Osteoblast (primary cell): ENCODE results near the gene VCL. TPM values are rescaled to one million over a fixed set of nuclear protein-coding genes. Genes with fewer than 3 reads are reported as not detected.
A peak's percentile ranks its signal among the peaks of the same experiment; 100 is the strongest.

Experiments used
- DNase-seq: peaks from one replicate; pipeline ENCODE4 v3.0.0; 2011; ENCODE audit warnings: low spot score, mixed read lengths; ENCODE audit not compliant: insufficient read length; ENCODE audit errors: missing footprints
- H2AFZ ChIP-seq: 2 replicates; pipeline ENCODE4 v1.6.0; 2011; ENCODE audit warnings: mild to moderate bottlenecking, low read length
- H3K27ac ChIP-seq: 2 replicates; pipeline ENCODE4 v1.5.1; 2011; ENCODE audit warnings: mild to moderate bottlenecking, low read depth, low read length, moderate library complexity
- H3K27me3 ChIP-seq: 2 replicates; pipeline ENCODE4 v1.6.0; 2012; ENCODE audit warnings: mild to moderate bottlenecking, control low read depth, inconsistent platforms, low read length, moderate library complexity; ENCODE audit not compliant: insufficient read depth
- H3K36me3 ChIP-seq: 2 replicates; pipeline ENCODE4 v1.5.1; 2011; ENCODE audit warnings: mild to moderate bottlenecking, low read length, control low read depth, moderate library complexity; ENCODE audit not compliant: insufficient read depth
- H3K4me1 ChIP-seq: 2 replicates; pipeline ENCODE4 v1.5.1; 2011; ENCODE audit warnings: mild to moderate bottlenecking, low read length, control low read depth, moderate library complexity; ENCODE audit not compliant: insufficient read depth
- H3K4me2 ChIP-seq: 2 replicates; pipeline ENCODE4 v1.6.0; 2011; ENCODE audit warnings: mild to moderate bottlenecking, low read length; ENCODE audit not compliant: insufficient read depth
- H3K4me3 ChIP-seq: fragments of 200-600 bp; sonication (generic); 3 replicates; pipeline ENCODE4 v1.5.1; 2012; ENCODE audit warnings: mild to moderate bottlenecking, low read length, inconsistent platforms; ENCODE audit not compliant: insufficient read depth
- H3K79me2 ChIP-seq: 2 replicates; pipeline ENCODE4 v1.6.0; 2012; ENCODE audit warnings: mild to moderate bottlenecking, low read length, control low read depth, inconsistent platforms; ENCODE audit not compliant: insufficient read depth
- H3K9me3 ChIP-seq: 2 replicates; pipeline ENCODE4 v1.5.1; 2011; ENCODE audit warnings: low read depth, low read length, control low read depth
- H4K20me1 ChIP-seq: 2 replicates; pipeline ENCODE4 v1.6.0; 2012; ENCODE audit warnings: mild to moderate bottlenecking, low read length, control low read depth; ENCODE audit not compliant: insufficient read depth
- total RNA-seq: library from RNA; depleted of rRNA; stranded (reverse); fragments of >200 nt; gene quantifications from 2 replicates; pipeline ENCODE4 v1.2.3, GENCODE V29; 2012
- TF ChIP-seq, protein P1 (sequence below): IDR thresholded peaks from 2 replicates; pipeline ENCODE4 v1.5.1; 2011; ENCODE audit warnings: mild to moderate bottlenecking, low read depth, low read length, moderate library complexity; ENCODE audit errors: extremely low read depth

VCL gene
- total RNA-seq, 1 donor = 201 TPM

GRCh38 chr10:73991884-73992245 lies 6.1 kb upstream of the VCL start:
- DNase-seq = no peak
- H2AFZ ChIP-seq = no peak overlapping the region

GRCh38 chr10:73992899-73993788 lies 4.8 kb upstream of the VCL start:
- H3K4me2 ChIP-seq = peak overlapping the region; percentile 10

More at GRCh38 chr10:73991884-73992245, 6.1 kb upstream of the VCL start:
- Histone ChIP-seq H3K27ac (no peak overlapping the region), H3K4me1 (peaks cover 13% of the 10 kb centered on the region), H4K20me1 (no peaks in the 10 kb centered on the region), H3K36me3 (no peaks in the 10 kb centered on the region), H3K4me3 (no peak overlapping the region), H3K27me3 (no peaks in the 10 kb centered on the region), H3K79me2 (no peaks in the 10 kb centered on the region), H3K4me2 (no peak overlapping the region), H3K9me3 (no peaks in the 10 kb centered on the region)
- TF ChIP-seq, protein P1, sequence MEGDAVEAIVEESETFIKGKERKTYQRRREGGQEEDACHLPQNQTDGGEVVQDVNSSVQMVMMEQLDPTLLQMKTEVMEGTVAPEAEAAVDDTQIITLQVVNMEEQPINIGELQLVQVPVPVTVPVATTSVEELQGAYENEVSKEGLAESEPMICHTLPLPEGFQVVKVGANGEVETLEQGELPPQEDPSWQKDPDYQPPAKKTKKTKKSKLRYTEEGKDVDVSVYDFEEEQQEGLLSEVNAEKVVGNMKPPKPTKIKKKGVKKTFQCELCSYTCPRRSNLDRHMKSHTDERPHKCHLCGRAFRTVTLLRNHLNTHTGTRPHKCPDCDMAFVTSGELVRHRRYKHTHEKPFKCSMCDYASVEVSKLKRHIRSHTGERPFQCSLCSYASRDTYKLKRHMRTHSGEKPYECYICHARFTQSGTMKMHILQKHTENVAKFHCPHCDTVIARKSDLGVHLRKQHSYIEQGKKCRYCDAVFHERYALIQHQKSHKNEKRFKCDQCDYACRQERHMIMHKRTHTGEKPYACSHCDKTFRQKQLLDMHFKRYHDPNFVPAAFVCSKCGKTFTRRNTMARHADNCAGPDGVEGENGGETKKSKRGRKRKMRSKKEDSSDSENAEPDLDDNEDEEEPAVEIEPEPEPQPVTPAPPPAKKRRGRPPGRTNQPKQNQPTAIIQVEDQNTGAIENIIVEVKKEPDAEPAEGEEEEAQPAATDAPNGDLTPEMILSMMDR = no peak

DNA sequence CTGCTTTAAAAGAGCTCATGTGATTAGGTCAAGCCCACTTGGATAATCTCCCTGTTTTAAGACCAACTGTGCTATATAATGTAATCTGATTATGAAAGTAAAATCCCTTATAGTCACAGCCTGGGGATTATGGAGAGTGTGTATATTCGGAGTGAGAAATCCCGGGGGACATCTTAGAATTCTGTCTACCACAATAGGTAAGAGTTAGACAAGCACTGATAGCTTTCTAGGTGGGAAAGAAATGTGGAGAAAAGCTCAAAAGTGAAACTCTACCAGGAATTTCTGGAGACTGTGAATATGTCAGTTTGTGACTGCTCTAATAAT lies 2.9 kb upstream of the VCL start:
- Histone ChIP-seq H2AFZ (no peak overlapping the region), H3K79me2 (peaks cover 21% of the 10 kb centered on the region), H3K4me1 (peaks cover 22% of the 10 kb centered on the region), H3K4me2 (no peak overlapping the region), H3K36me3 (no peaks in the 10 kb centered on the region), H3K4me3 (no peak overlapping the region), H4K20me1 (peaks cover 21% of the 10 kb centered on the region), H3K27ac (no peak overlapping the region), H3K9me3 (no peaks in the 10 kb centered on the region), H3K27me3 (no peaks in the 10 kb centered on the region)
- DNase-seq = no peak
- TF ChIP-seq, protein P1 = no peak

More at GRCh38 chr10:73992899-73993788, 4.8 kb upstream of the VCL start:
- Histone ChIP-seq H3K79me2 (peaks cover 2% of the 10 kb centered on the region), H3K9me3 (no peaks in the 10 kb centered on the region), H3K4me1 (peaks cover 16% of the 10 kb centered on the region), H3K27me3 (no peaks in the 10 kb centered on the region), H2AFZ (peak overlapping the region; percentile 72), H3K4me3 (no peak overlapping the region), H3K27ac (no peak overlapping the region), H3K36me3 (no peaks in the 10 kb centered on the region), H4K20me1 (peaks cover 2% of the 10 kb centered on the region)
- peak; percentile 42 for DNase-seq
- TF ChIP-seq, protein P1 = no peak

DNA sequence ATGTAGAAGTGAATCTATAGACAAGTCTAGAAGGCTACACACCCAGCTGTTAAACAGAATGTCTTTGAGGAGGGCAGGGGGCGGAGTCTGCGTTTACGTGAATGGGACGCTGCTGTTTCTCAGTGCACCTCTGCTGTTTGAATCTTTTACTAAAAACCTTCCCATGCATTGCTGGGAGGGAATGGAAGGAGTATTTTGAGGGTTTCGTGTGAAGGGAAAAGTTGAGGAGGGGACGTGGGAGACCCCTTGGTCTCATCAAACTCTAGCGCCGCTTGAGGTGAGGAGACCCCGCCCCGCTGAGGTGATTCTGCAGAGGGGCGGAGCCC lies 492 bp upstream of the VCL start:
- Histone ChIP-seq H3K36me3 (peaks cover 13% of the 10 kb centered on the region), H4K20me1 (peaks cover 45% of the 10 kb centered on the region), H3K27ac (no peak overlapping the region), H3K4me2 (peak overlapping the region; percentile 80), H3K4me3 (peak overlapping the region; percentile 100), H3K27me3 (no peaks in the 10 kb centered on the region), H3K4me1 (peaks cover 39% of the 10 kb centered on the region), H2AFZ (peak overlapping the region; percentile 81), H3K9me3 (no peaks in the 10 kb centered on the region), H3K79me2 (peaks cover 45% of the 10 kb centered on the region)
- DNase-seq = no peak
- TF ChIP-seq, protein P1 = no peak
